K562 (cell line): Measurements from ENCODE around the gene CSNK1G3. TPM values are rescaled to one million over a fixed set of nuclear protein-coding genes. Genes with fewer than 3 reads are reported as not detected.
A peak's percentile ranks its signal among the peaks of the same experiment; 100 is the strongest.

Source experiments
- ARHGAP35 ChIP-seq: fragments of 450-650 bp; IDR thresholded peaks from 2 replicates; pipeline ENCODE4 v1.6.1; 2018; ENCODE audit not compliant: partially characterized antibody
- CHAMP1 ChIP-seq: fragments of 450-650 bp; IDR thresholded peaks from 2 replicates; pipeline ENCODE4 v1.6.1; 2016; ENCODE audit warnings: mild to moderate bottlenecking
- ELK1 ChIP-seq: sonication (generic); formaldehyde crosslinking; IDR thresholded peaks from 2 replicates; pipeline ENCODE4 v1.8.1; 2022; ENCODE audit warnings: missing genetic modification reagents
- HNRNPLL ChIP-seq: fragments of 200-400 bp; formaldehyde crosslinking; IDR thresholded peaks from 2 replicates; pipeline ENCODE4 v1.6.1; 2017; ENCODE audit warnings: low read length, low read depth, mild to moderate bottlenecking; ENCODE audit not compliant: poor library complexity, severe bottlenecking
- HNRNPUL1 ChIP-seq: fragments of 200-400 bp; formaldehyde crosslinking; IDR thresholded peaks from 2 replicates; pipeline ENCODE4 v1.6.1; 2017; ENCODE audit warnings: low read length
- IRF2 ChIP-seq: sonication (generic); formaldehyde crosslinking; IDR thresholded peaks from 2 replicates; pipeline ENCODE4 v1.8.1; 2022; ENCODE audit warnings: mild to moderate bottlenecking, missing genetic modification reagents
- NFRKB ChIP-seq: fragments of 450-650 bp; IDR thresholded peaks from 2 replicates; pipeline ENCODE4 v1.6.1; 2016; ENCODE audit warnings: low read depth
- POU5F1 ChIP-seq: fragments of 150-350 bp; IDR thresholded peaks from 2 replicates; pipeline ENCODE4 v1.6.1; 2014; ENCODE audit warnings: borderline replicate concordance, low read length, low read depth, mild to moderate bottlenecking; ENCODE audit not compliant: partially characterized antibody
- RAD51 ChIP-seq: fragments of 450-650 bp; IDR thresholded peaks from 2 replicates; pipeline ENCODE4 v1.7.1; 2016; ENCODE audit warnings: low read depth, mild to moderate bottlenecking, borderline replicate concordance
- RBM17 ChIP-seq: fragments of 200-400 bp; formaldehyde crosslinking; IDR thresholded peaks from 2 replicates; pipeline ENCODE4 v1.6.1; 2017; ENCODE audit warnings: low read depth, mild to moderate bottlenecking, low read length, borderline replicate concordance
- RNF2 ChIP-seq: sonication (generic); IDR thresholded peaks from 2 replicates; pipeline ENCODE4 v1.6.1; 2016
- SMAD2 ChIP-seq: fragments of 150-350 bp; IDR thresholded peaks from 2 replicates; pipeline ENCODE4 v1.6.1; 2014; ENCODE audit warnings: low read depth, mild to moderate bottlenecking, low read length
- STAT5B ChIP-seq: fragments of 250-450 bp; sonication (Bioruptor Pico); IDR thresholded peaks from 2 replicates; pipeline ENCODE4 v1.8.0; 2021; ENCODE audit warnings: mild to moderate bottlenecking, inconsistent platforms
- TCFL5 ChIP-seq: fragments of 250-450 bp; sonication (Bioruptor Pico); conservative IDR thresholded peaks from 2 replicates; pipeline ENCODE4 v1.6.1; 2021; ENCODE audit warnings: mild to moderate bottlenecking, moderate library complexity, matching md5 sums
- THAP7 ChIP-seq: fragments of 250-450 bp; sonication (Bioruptor Pico); IDR thresholded peaks from 2 replicates; pipeline ENCODE4 v1.5.0; 2021
- ZKSCAN1 ChIP-seq: fragments of 150-350 bp; IDR thresholded peaks from 2 replicates; pipeline ENCODE4 v1.6.1; 2016; ENCODE audit warnings: low read depth, low read length
- ZNF174 ChIP-seq: fragments of 250-450 bp; sonication (Bioruptor Pico); IDR thresholded peaks from 2 replicates; pipeline ENCODE4 v1.4.0; 2020; ENCODE audit warnings: mild to moderate bottlenecking
- ZNF239 ChIP-seq: fragments of 250-450 bp; sonication (Bioruptor Pico); IDR thresholded peaks from 2 replicates; pipeline ENCODE4 v1.4.0; 2020; ENCODE audit warnings: mild to moderate bottlenecking
- ZNF354B ChIP-seq: fragments of 250-450 bp; sonication (Bioruptor Pico); IDR thresholded peaks from 2 replicates; pipeline ENCODE4 v1.4.0; 2020
- ZSCAN29 ChIP-seq: fragments of 450-650 bp; IDR thresholded peaks from 2 replicates; pipeline ENCODE4 v1.6.1; 2017
- polyA plus RNA-seq, 8 experiments: library from polyadenylated mRNA; depleted of rRNA in 4 of 8; stranded (reverse) in 5 of 8; unstranded in 3 of 8; fragments of >200 nt; fragmentation: Nextera tagmentation in 2 of 8; fragmentation: Illumina TruSeq in 1 of 8; extraction: Ambion mirVana in 2 of 8; extraction: Trizol in 1 of 8; gene quantifications; 2 replicates each; pipeline versions ENCODE4 v1.2.1 to v1.2.3, GENCODE V29; 2011 to 2014; ENCODE audit warnings: inconsistent platforms in 1 of 8, missing spikeins in 1 of 8
- total RNA-seq, 7 experiments: library from RNA; depleted of rRNA in 6 of 7; stranded (reverse); fragments of >200 nt in 6 of 7; fragmentation: Illumina TruSeq in 2 of 7; extraction: Trizol in 2 of 7; gene quantifications; 2 replicates each; pipeline versions ENCODE4 v1.2.1 to v1.2.3, GENCODE V29; 2011 to 2021; ENCODE audit warnings: low replicate concordance in 1 of 7
- TF ChIP-seq, protein P1 (sequence below): fragments of 450-650 bp; formaldehyde crosslinking; IDR thresholded peaks from 2 replicates; pipeline ENCODE4 v1.4.0; 2020; ENCODE audit warnings: mild to moderate bottlenecking
- TF ChIP-seq, protein P2 (sequence below), 3 experiments: IDR thresholded peaks in 2 of 3; conservative IDR thresholded peaks in 1 of 3; 2 replicates each; pipeline ENCODE4 v1.5.1; 2011 to 2012; ENCODE audit warnings: low read length in 3 of 3, mild to moderate bottlenecking in 3 of 3, control low read depth in 2 of 3, improper control_type of control experiment in 1 of 3, inconsistent platforms in 1 of 3, low read depth in 1 of 3, mixed read lengths in 1 of 3, moderate library complexity in 1 of 3; ENCODE audit not compliant: insufficient read depth in 2 of 3

The CSNK1G3 gene
- total and polyA plus RNA-seq, 9 of the 15 experiments (the other 6 are each of a cell fraction or from before 2014, with no cell fraction given) = 8.3 to 27.6 (median 16.5) TPM

- TF ChIP-seq, protein P1, sequence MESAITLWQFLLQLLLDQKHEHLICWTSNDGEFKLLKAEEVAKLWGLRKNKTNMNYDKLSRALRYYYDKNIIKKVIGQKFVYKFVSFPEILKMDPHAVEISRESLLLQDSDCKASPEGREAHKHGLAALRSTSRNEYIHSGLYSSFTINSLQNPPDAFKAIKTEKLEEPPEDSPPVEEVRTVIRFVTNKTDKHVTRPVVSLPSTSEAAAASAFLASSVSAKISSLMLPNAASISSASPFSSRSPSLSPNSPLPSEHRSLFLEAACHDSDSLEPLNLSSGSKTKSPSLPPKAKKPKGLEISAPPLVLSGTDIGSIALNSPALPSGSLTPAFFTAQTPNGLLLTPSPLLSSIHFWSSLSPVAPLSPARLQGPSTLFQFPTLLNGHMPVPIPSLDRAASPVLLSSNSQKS = no peak
- TF ChIP-seq ZNF354B = no peak
- TF ChIP-seq TCFL5 (CRISPR knock-in tag) = no peak
- no peak for TF ChIP-seq RNF2
- no peak for TF ChIP-seq ELK1
- TF ChIP-seq ZNF239 (CRISPR knock-in tag) = no peak
- TF ChIP-seq THAP7 (CRISPR knock-in tag) = no peak
- TF ChIP-seq HNRNPUL1 = no peak
- TF ChIP-seq STAT5B (CRISPR knock-in tag) = no peak
- TF ChIP-seq, protein P2, sequence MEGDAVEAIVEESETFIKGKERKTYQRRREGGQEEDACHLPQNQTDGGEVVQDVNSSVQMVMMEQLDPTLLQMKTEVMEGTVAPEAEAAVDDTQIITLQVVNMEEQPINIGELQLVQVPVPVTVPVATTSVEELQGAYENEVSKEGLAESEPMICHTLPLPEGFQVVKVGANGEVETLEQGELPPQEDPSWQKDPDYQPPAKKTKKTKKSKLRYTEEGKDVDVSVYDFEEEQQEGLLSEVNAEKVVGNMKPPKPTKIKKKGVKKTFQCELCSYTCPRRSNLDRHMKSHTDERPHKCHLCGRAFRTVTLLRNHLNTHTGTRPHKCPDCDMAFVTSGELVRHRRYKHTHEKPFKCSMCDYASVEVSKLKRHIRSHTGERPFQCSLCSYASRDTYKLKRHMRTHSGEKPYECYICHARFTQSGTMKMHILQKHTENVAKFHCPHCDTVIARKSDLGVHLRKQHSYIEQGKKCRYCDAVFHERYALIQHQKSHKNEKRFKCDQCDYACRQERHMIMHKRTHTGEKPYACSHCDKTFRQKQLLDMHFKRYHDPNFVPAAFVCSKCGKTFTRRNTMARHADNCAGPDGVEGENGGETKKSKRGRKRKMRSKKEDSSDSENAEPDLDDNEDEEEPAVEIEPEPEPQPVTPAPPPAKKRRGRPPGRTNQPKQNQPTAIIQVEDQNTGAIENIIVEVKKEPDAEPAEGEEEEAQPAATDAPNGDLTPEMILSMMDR (IDR thresholded peaks at IDR 0.05 in 2 of 3, conservative IDR thresholded peaks at IDR 0.05 in 1 of 3; ENCODE audit: insufficient read depth in 2 of 3, low read depth in 1 of 3, low read length in 3 of 3) = peak in 2 of 3 experiments; percentile 3 to 13; a peak in 1 of 6 replicates
- TF ChIP-seq IRF2 (CRISPR knock-in tag) = no peak
- TF ChIP-seq NFRKB = 0 out of 2 replicates have a peak, but pooled peaks have one; percentile 43
- TF ChIP-seq SMAD2 = no peak
- no peak; the same call in 1 of the 2 replicates for TF ChIP-seq CHAMP1
- TF ChIP-seq HNRNPLL = peak; percentile 32
- no peak for TF ChIP-seq POU5F1
- TF ChIP-seq ZSCAN29 = no peak
- TF ChIP-seq ZNF174 (CRISPR knock-in tag) = no peak
- no peak for TF ChIP-seq ARHGAP35
- no peak for TF ChIP-seq RAD51
- no peak for TF ChIP-seq RBM17
- no peak for TF ChIP-seq ZKSCAN1
Measured at GRCh38 chr5:123511648-123512605, at the start of gene CSNK1G3 (continued).
